ENCODE measurements around the gene IKZF1.

IKZF1 gene

GRCh38 chr7:50431316-50431715, 126.8 kb downstream of the IKZF1 start:
- FAIRE-seq, result no peak
- no peak for DNase-seq (ENCODE audit: insufficient read length, low spot score)

GRCh38 chr7:50431722-50432305, 127.3 kb downstream of the IKZF1 start:
- FAIRE-seq (no peak), DNase-seq (ENCODE audit: insufficient read length, low spot score) (no peak)

- peak; percentile 13 for DNase-seq (ENCODE audit: insufficient read length, low spot score)
- no peak for FAIRE-seq
Observed at GRCh38 chr7:50436133-50436806, 131.8 kb downstream of the IKZF1 start.

- no peak for DNase-seq (ENCODE audit: insufficient read length, low spot score)
- no peak for FAIRE-seq
Observed at GRCh38 chr7:50446542-50446960, 142.0 kb downstream of the IKZF1 start.

GRCh38 chr7:50448823-50449222, 144.3 kb downstream of the IKZF1 start:
- FAIRE-seq, result no peak
- no peak for DNase-seq (ENCODE audit: insufficient read length, low spot score)

- DNase-seq (ENCODE audit: insufficient read length, low spot score), result no peak
- FAIRE-seq, result no peak
Observed at GRCh38 chr7:50449501-50449880, 145.0 kb downstream of the IKZF1 start.

GRCh38 chr7:50449881-50450589, 145.5 kb downstream of the IKZF1 start, which contains the start of gene FIGNL1:
Gene FIGNL1, minus strand, starts transcription at chr7:50450350. Its CDS starts 3,063 bp downstream, at chr7:50447287.
- FAIRE-seq (peak; percentile 97), DNase-seq (ENCODE audit: insufficient read length, low spot score) (peak; percentile 72)

- FAIRE-seq (no peak), DNase-seq (ENCODE audit: insufficient read length, low spot score) (no peak)
Observed at GRCh38 chr7:50450590-50451032, 146.1 kb downstream of the IKZF1 start.

All from HTR-8/SVneo (cell line).